GM19025 (cell line): ENCODE results near the gene ARHGAP44.

Source experiments
- ATAC-seq: cut with Tn5 transposase; IDR thresholded peaks from one replicate; pipeline ENCODE4 v1.9.1; 2021; ENCODE audit warnings: mild to moderate bottlenecking, low read depth, moderate library complexity; ENCODE audit not compliant: unreplicated experiment

Gene ARHGAP44

GRCh38 chr17:12789481-12790248 lies at the start of gene ARHGAP44:
TSS of gene ARHGAP44 (plus strand) at chr17:12789498. CDS start at chr17:12789839, 341 bp downstream.
- peak; percentile 74 for ATAC-seq

- ATAC-seq = no peak
Measured at GRCh38 chr17:12739500-12739899, 49.8 kb upstream of the ARHGAP44 start.

- ATAC-seq = no peak
Measured at GRCh38 chr17:12743046-12743445, 46.3 kb upstream of the ARHGAP44 start.

- no peak for ATAC-seq
Measured at GRCh38 chr17:12744298-12744697, 45.0 kb upstream of the ARHGAP44 start.

GRCh38 chr17:12744786-12745185 lies 44.5 kb upstream of the ARHGAP44 start:
- ATAC-seq = no peak

- no peak for ATAC-seq
Measured at GRCh38 chr17:12745486-12745885, 43.8 kb upstream of the ARHGAP44 start.

- ATAC-seq = no peak
Measured at GRCh38 chr17:12756786-12757185, 32.5 kb upstream of the ARHGAP44 start.

GRCh38 chr17:12759090-12759489 lies 30.2 kb upstream of the ARHGAP44 start:
- no peak for ATAC-seq

GRCh38 chr17:12765548-12765947 lies 23.8 kb upstream of the ARHGAP44 start:
- ATAC-seq = no peak

- ATAC-seq = no peak
Measured at GRCh38 chr17:12768255-12768654, 21.0 kb upstream of the ARHGAP44 start.

GRCh38 chr17:12769981-12770380 lies 19.3 kb upstream of the ARHGAP44 start:
- ATAC-seq = no peak

GRCh38 chr17:12773153-12773552 lies 16.1 kb upstream of the ARHGAP44 start:
- ATAC-seq = no peak

- peak; percentile 91 for ATAC-seq
Measured at GRCh38 chr17:12789075-12789480, 220 bp upstream of the ARHGAP44 start.

GRCh38 chr17:12790249-12791106 lies 1.2 kb downstream of the ARHGAP44 start:
- no peak for ATAC-seq

- ATAC-seq = no peak
Measured at GRCh38 chr17:12794919-12795532, 5.7 kb downstream of the ARHGAP44 start.

GRCh38 chr17:12800855-12801365 lies 11.6 kb downstream of the ARHGAP44 start:
- no peak for ATAC-seq

- no peak for ATAC-seq
Measured at GRCh38 chr17:12806630-12807029, 17.3 kb downstream of the ARHGAP44 start.

- no peak for ATAC-seq
Measured at GRCh38 chr17:12808723-12809122, 19.4 kb downstream of the ARHGAP44 start.

- ATAC-seq = no peak
Measured at GRCh38 chr17:12812877-12813276, 23.6 kb downstream of the ARHGAP44 start.

- ATAC-seq = no peak
Measured at GRCh38 chr17:12813664-12814063, 24.4 kb downstream of the ARHGAP44 start.

GRCh38 chr17:12814718-12815117 lies 25.4 kb downstream of the ARHGAP44 start:
- no peak for ATAC-seq
